Vagina (tissue), 2 donors: ENCODE measurements around the gene ITPR1. TPM values are rescaled to one million over a fixed set of nuclear protein-coding genes. Genes with fewer than 3 reads are reported as not detected.

Experiments
- DNase-seq, 2 donors: peaks; one replicate each; pipeline ENCODE4 v3.0.0-alpha.2; 2017; ENCODE audit errors: extremely low spot score in 2 of 2
- H3K27ac ChIP-seq: fragments of 200-600 bp; sonication (generic); one replicate; pipeline ENCODE4 v1.5.1; 2019
- H3K27me3 ChIP-seq: fragments of 200-600 bp; sonication (generic); one replicate; pipeline ENCODE4 v1.5.1; 2019
- H3K36me3 ChIP-seq, 2 donors: fragments of 200-600 bp; sonication (generic); one replicate each; pipeline ENCODE4 v1.5.1; 2017 to 2019
- H3K4me1 ChIP-seq: fragments of 200-600 bp; sonication (generic); one replicate; pipeline ENCODE4 v1.5.1; 2019
- H3K4me3 ChIP-seq, 2 donors: fragments of 200-600 bp; sonication (generic); 1 replicate in 1 of 2; 2 replicates in 1 of 2; pipeline ENCODE4 v1.5.1; 2016 to 2019
- H3K9me3 ChIP-seq: fragments of 200-600 bp; sonication (generic); one replicate; pipeline ENCODE4 v1.5.1; 2019
- POLR2A ChIP-seq, 2 donors: fragments of 450-650 bp; IDR thresholded peaks; one replicate each; pipeline ENCODE4 v1.6.1; 2017; ENCODE audit warnings: antibody characterized with exemption in 2 of 2, mild to moderate bottlenecking in 2 of 2, moderate library complexity in 2 of 2
- POLR2AphosphoS5 ChIP-seq, 2 donors: sonication (generic); formaldehyde crosslinking; IDR thresholded peaks; one replicate each; pipeline ENCODE4 v1.9.0; 2017; ENCODE audit warnings: antibody characterized with exemption in 2 of 2, mild to moderate bottlenecking in 2 of 2, low read depth in 1 of 2; ENCODE audit not compliant: insufficient read depth in 1 of 2
- intact Hi-C: fragments of 100-400 bp; cut with DNase I; formaldehyde crosslinking; loops from one replicate; pipeline ENCODE4 v1.15.1; 2023
- total RNA-seq: library from RNA; depleted of rRNA; stranded (reverse); fragments of >200 nt; gene quantifications from one replicate; pipeline ENCODE4 v1.2.3, GENCODE V29; 2016
- TF ChIP-seq, protein P1 (sequence below), 3 experiments: fragments of 450-650 bp in 2 of 3; fragments of 200-600 bp in 1 of 3; sonication (generic) in 1 of 3; IDR thresholded peaks; one replicate each; pipeline ENCODE4 v1.5.1; 2017 to 2019; ENCODE audit warnings: antibody characterized with exemption in 3 of 3, mild to moderate bottlenecking in 2 of 3, moderate library complexity in 2 of 3

The ITPR1 gene
- total RNA-seq, 1 donor from 2014 or later, result 108 TPM

DNA sequence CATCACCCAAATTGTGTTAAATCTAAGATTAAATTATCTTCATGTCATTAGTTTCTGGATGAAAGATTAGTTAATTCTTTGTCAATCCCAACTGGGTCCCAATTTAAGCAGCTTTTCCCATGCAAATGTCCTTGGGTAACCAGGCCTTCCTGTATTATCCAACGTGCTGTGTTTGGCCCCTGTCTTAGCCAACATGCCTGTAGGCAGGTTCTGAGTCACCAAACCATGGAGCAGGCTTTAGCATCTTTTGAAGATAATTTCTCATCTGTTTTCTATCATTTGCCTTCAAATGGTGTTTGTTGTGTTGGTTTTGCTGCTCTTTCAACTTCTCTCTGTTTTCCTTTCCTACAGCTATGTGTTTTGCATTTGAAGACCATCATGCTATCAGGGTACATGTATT lies 216.2 kb downstream of the ITPR1 start:
- no peaks in the 10 kb centered on the region for H3K27me3 ChIP-seq
- intact Hi-C loops, result no loop called here
- no peaks in the 10 kb centered on the region for H3K9me3 ChIP-seq
- DNase-seq, result no peak
- TF ChIP-seq, protein P1, sequence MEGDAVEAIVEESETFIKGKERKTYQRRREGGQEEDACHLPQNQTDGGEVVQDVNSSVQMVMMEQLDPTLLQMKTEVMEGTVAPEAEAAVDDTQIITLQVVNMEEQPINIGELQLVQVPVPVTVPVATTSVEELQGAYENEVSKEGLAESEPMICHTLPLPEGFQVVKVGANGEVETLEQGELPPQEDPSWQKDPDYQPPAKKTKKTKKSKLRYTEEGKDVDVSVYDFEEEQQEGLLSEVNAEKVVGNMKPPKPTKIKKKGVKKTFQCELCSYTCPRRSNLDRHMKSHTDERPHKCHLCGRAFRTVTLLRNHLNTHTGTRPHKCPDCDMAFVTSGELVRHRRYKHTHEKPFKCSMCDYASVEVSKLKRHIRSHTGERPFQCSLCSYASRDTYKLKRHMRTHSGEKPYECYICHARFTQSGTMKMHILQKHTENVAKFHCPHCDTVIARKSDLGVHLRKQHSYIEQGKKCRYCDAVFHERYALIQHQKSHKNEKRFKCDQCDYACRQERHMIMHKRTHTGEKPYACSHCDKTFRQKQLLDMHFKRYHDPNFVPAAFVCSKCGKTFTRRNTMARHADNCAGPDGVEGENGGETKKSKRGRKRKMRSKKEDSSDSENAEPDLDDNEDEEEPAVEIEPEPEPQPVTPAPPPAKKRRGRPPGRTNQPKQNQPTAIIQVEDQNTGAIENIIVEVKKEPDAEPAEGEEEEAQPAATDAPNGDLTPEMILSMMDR (IDR thresholded peaks at IDR 0.05), result no peak
- TF ChIP-seq POLR2AphosphoS5 (IDR thresholded peaks at IDR 0.05; ENCODE audit: insufficient read depth in 1 of 2, low read depth in 1 of 2) (no peak), POLR2A (IDR thresholded peaks at IDR 0.05) (no peak)
- no peak overlapping the region for H3K4me3 ChIP-seq
- H3K36me3 ChIP-seq, result peaks cover 0 to 6% of the 10 kb centered on the region in 2 donors
- H3K4me1 ChIP-seq, result peaks cover 9% of the 10 kb centered on the region
- no peak overlapping the region for H3K27ac ChIP-seq

DNA sequence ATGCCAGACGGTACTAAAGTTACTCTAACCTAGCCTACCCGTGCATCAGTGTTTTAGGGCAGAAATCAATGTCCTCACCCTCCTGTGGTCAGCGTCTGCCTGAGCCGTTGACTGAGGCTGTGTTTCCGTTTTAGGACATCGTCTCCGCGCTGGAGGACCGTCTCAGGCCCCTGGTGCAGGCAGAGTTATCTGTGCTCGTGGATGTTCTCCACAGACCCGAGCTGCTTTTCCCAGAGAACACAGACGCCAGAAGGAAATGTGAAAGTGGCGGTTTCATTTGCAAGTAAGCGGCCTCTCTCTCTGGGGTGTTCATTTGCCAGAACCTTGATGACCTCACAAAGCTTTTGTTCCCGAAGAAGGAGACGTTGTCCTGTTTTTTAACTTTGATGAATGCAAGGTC lies 217.0 kb downstream of the ITPR1 start:
- H3K36me3 ChIP-seq, result peaks cover 0 to 6% of the 10 kb centered on the region in 2 donors

DNA sequence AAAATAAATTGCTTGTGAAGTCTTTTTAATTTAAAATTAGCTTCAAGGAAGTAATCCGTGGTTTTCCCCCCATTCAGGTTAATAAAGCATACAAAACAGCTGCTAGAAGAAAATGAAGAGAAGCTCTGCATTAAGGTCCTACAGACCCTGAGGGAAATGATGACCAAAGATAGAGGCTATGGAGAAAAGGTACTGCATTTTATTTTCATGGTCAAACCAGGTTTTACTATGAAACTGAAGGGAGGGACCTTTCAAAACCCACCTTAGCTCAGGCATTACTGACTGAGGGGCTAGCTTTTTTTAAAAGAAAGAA lies 218.5 kb downstream of the ITPR1 start:
- DNase-seq, result no peak
- Histone ChIP-seq H3K4me1 (peaks cover 9% of the 10 kb centered on the region), H3K4me3 (no peak overlapping the region), H3K36me3 (no peaks in the 10 kb centered on the region), H3K27me3 (no peaks in the 10 kb centered on the region), H3K9me3 (no peaks in the 10 kb centered on the region), H3K27ac (peak overlapping the region; percentile 27)
- intact Hi-C loops, result loop anchor here (5.0 kb wide), 1 partner anchor 346 kb away; no protein-coding TSS in a partner anchor
- TF ChIP-seq POLR2AphosphoS5 (IDR thresholded peaks at IDR 0.05; ENCODE audit: insufficient read depth in 1 of 2, low read depth in 1 of 2), result no peak
- TF ChIP-seq, protein P1 (IDR thresholded peaks at IDR 0.05), result peak in 1 of 3 experiments; percentile 19

More for the DNA sequence above, 217.0 kb downstream of the ITPR1 start:
- no peak for DNase-seq
- H3K27ac ChIP-seq, result no peak overlapping the region
- peaks cover 9% of the 10 kb centered on the region for H3K4me1 ChIP-seq
- no peaks in the 10 kb centered on the region for H3K27me3 ChIP-seq
- no peak overlapping the region for H3K4me3 ChIP-seq
- H3K9me3 ChIP-seq, result no peaks in the 10 kb centered on the region
- TF ChIP-seq POLR2A (IDR thresholded peaks at IDR 0.05) (no peak), POLR2AphosphoS5 (IDR thresholded peaks at IDR 0.05; ENCODE audit: insufficient read depth in 1 of 2, low read depth in 1 of 2) (no peak)
- TF ChIP-seq, protein P1 (IDR thresholded peaks at IDR 0.05), result no peak
- intact Hi-C loops, result loop anchor here (5.0 kb wide), 1 partner anchor 347 kb away; no protein-coding TSS in a partner anchor

DNA sequence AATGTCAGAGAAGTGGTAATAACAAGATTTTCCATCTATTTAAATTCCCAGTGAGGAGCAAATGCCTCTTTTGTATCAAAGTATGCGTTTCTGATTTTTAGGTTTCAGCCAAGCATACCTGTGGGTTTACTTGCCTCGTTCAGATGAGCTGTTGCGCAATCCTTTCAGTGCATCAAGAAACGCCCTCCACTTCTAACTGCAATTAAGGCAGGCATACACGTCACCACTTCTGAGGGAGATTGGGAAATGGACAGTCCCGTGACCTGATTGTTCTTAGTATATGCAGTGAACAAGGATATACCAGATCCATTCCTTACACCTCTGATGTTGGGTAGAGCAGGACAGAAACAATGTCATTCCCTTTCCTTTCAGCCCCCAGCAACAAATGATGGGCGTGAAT lies 219.0 kb downstream of the ITPR1 start:
- no peak for DNase-seq
- Histone ChIP-seq H3K36me3 (no peaks in the 10 kb centered on the region), H3K4me3 (no peak overlapping the region), H3K27me3 (no peaks in the 10 kb centered on the region), H3K27ac (peak overlapping the region; percentile 27), H3K4me1 (peaks cover 12% of the 10 kb centered on the region), H3K9me3 (no peaks in the 10 kb centered on the region)
- intact Hi-C loops, result loop anchor here (5.0 kb wide), 1 partner anchor 345 kb away; no protein-coding TSS in a partner anchor
- peak in 1 of 2 donors; percentile 68 for TF ChIP-seq POLR2AphosphoS5 (IDR thresholded peaks at IDR 0.05; ENCODE audit: insufficient read depth in 1 of 2, low read depth in 1 of 2)
- TF ChIP-seq, protein P1 (IDR thresholded peaks at IDR 0.05), result no peak
- no peak for TF ChIP-seq POLR2A (IDR thresholded peaks at IDR 0.05)

- no peaks in the 10 kb centered on the region for H3K36me3 ChIP-seq
- H3K27ac ChIP-seq, result no peak overlapping the region
- no peak for DNase-seq
- no peaks in the 10 kb centered on the region for H3K27me3 ChIP-seq
- H3K4me1 ChIP-seq, result peaks cover 16% of the 10 kb centered on the region
- no peaks in the 10 kb centered on the region for H3K9me3 ChIP-seq
- intact Hi-C loops, result loop anchor here (5.0 kb wide), 1 partner anchor 343 kb away; no protein-coding TSS in a partner anchor
- H3K4me3 ChIP-seq, result no peak overlapping the region
- TF ChIP-seq POLR2AphosphoS5 (IDR thresholded peaks at IDR 0.05; ENCODE audit: insufficient read depth in 1 of 2, low read depth in 1 of 2) (no peak), POLR2A (IDR thresholded peaks at IDR 0.05) (no peak)
- TF ChIP-seq, protein P1 (IDR thresholded peaks at IDR 0.05), result no peak
Measured at GRCh38 chr3:4714045-4714444, 220.9 kb downstream of the ITPR1 start.
